Gastroesophageal sphincter (tissue), 4 donors: ENCODE measurements around the gene OR4N2. TPM values are rescaled to one million over a fixed set of nuclear protein-coding genes. Genes with fewer than 3 reads are reported as not detected.
"Not testable (repeated sequence)": the region's sequence is repeated elsewhere in the genome, so short reads cannot be mapped to it uniquely, and the experiment has no call there.

ENCODE experiments used
- ATAC-seq: fragments of 150-250 bp; one replicate; pipeline ENCODE4 v1.9.1; 2016; ENCODE audit warnings: mild to moderate bottlenecking, moderate library complexity
- H3K27ac ChIP-seq, 4 donors: fragments of 200-600 bp; sonication (generic) in 3 of 4; 1 replicate in 3 of 4; 2 replicates in 1 of 4; pipeline ENCODE4 v1.5.1; 2016 to 2019
- H3K27me3 ChIP-seq: fragments of 200-600 bp; sonication (generic); one replicate; pipeline ENCODE4 v1.5.1; 2019
- H3K36me3 ChIP-seq, 2 donors: fragments of 200-600 bp; sonication (generic); one replicate each; pipeline ENCODE4 v1.5.1; 2019; ENCODE audit warnings: control low read depth in 1 of 2
- H3K4me1 ChIP-seq, 3 donors: fragments of 200-600 bp; sonication (generic); 1 replicate in 2 of 3; 2 replicates in 1 of 3; pipeline ENCODE4 v1.5.1; 2016 to 2019; ENCODE audit warnings: control low read depth in 2 of 3
- H3K4me3 ChIP-seq, 2 donors: fragments of 200-600 bp; sonication (generic); one replicate each; pipeline ENCODE4 v1.5.1; 2019; ENCODE audit warnings: mild to moderate bottlenecking in 1 of 2, moderate library complexity in 1 of 2
- H3K9me3 ChIP-seq, 3 donors: fragments of 200-600 bp; sonication (generic); one replicate each; pipeline ENCODE4 v1.5.1; 2017 to 2019; ENCODE audit warnings: control low read depth in 2 of 3
- CTCF ChIP-seq, 4 experiments: fragments of 200-600 bp in 2 of 4; fragments of 450-650 bp in 2 of 4; sonication (generic) in 1 of 4; IDR thresholded peaks; one replicate each; pipeline ENCODE4 v1.5.1; 2017 to 2019; ENCODE audit warnings: antibody characterized with exemption in 4 of 4, mild to moderate bottlenecking in 2 of 4, moderate library complexity in 2 of 4
- EP300 ChIP-seq: sonication (generic); formaldehyde crosslinking; IDR thresholded peaks from one replicate; pipeline ENCODE4 v1.6.1; 2017; ENCODE audit warnings: antibody characterized with exemption, mild to moderate bottlenecking
- POLR2A ChIP-seq, 2 donors: fragments of 450-650 bp; IDR thresholded peaks; one replicate each; pipeline ENCODE4 v1.6.1; 2017; ENCODE audit warnings: antibody characterized with exemption in 2 of 2, mild to moderate bottlenecking in 2 of 2, moderate library complexity in 1 of 2
- POLR2AphosphoS5 ChIP-seq: sonication (generic); formaldehyde crosslinking; IDR thresholded peaks from one replicate; pipeline ENCODE4 v1.6.1; 2017; ENCODE audit warnings: antibody characterized with exemption
- WGBS, 2 donors: methylation state at CpG; one replicate each; pipeline ENCODE4 v1.1.5; 2018; ENCODE audit warnings: low coverage in 1 of 2; 5-methylcytosine and 5-hydroxymethylcytosine counted together
- total RNA-seq, 4 donors: library from RNA; depleted of rRNA; stranded (reverse); fragments of >200 nt; gene quantifications; one replicate each; pipeline ENCODE4 v1.1.0, GENCODE V29; 2016

Gene OR4N2
- total RNA-seq, 4 donors from 2014 or later: not detected

GRCh38 chr14:19799880-19800279 lies 3.7 kb upstream of the OR4N2 start:
- H3K27me3 ChIP-seq: no peaks in the 10 kb centered on the region
- H3K4me1 ChIP-seq: no peaks in the 10 kb centered on the region
- no peaks in the 10 kb centered on the region for H3K36me3 ChIP-seq
- WGBS, 2 donors: no CpG with 5 or more reads among the region's 5 CpGs
- H3K27ac ChIP-seq: no peak overlapping the region
- peaks cover 0 to 20% (median 0%) of the 10 kb centered on the region in 3 donors for H3K9me3 ChIP-seq
- TF ChIP-seq POLR2A (IDR thresholded peaks at IDR 0.05) (no peak), EP300 (no peak), POLR2AphosphoS5 (no peak), CTCF (IDR thresholded peaks at IDR 0.05) (no peak)
- ATAC-seq: no peak
- H3K4me3 ChIP-seq: no peak overlapping the region

GRCh38 chr14:19800282-19801117 lies 3.1 kb upstream of the OR4N2 start:
- Histone ChIP-seq H3K27me3 (no peaks in the 10 kb centered on the region), H3K9me3 (peaks cover 0 to 20% (median 0%) of the 10 kb centered on the region in 3 donors), H3K27ac (no peak overlapping the region), H3K4me3 (no peak overlapping the region), H3K36me3 (no peaks in the 10 kb centered on the region), H3K4me1 (no peaks in the 10 kb centered on the region)
- WGBS, 2 donors: 20 to 90% methylated on average over 1 to 2 of the region's 17 CpGs
- no peak for ATAC-seq
- TF ChIP-seq POLR2AphosphoS5: no peak
- no peak for TF ChIP-seq EP300
- no peak for TF ChIP-seq POLR2A (IDR thresholded peaks at IDR 0.05)
- no peak for TF ChIP-seq CTCF (IDR thresholded peaks at IDR 0.05)

- 61% methylated on average over 3 of the region's 13 CpGs; no CpG with 5 or more reads in 1 of the 2 donors for WGBS, 2 donors
- no peaks in the 10 kb centered on the region for H3K36me3 ChIP-seq
These were observed 2.5 kb upstream of the OR4N2 start for GRCh38 chr14:19801118-19801464.

GRCh38 chr14:19813171-19813920 lies 9.8 kb downstream of the OR4N2 start:
- 33 to 38% methylated on average over 2 to 4 of the region's 4 CpGs for WGBS, 2 donors
- H3K36me3 ChIP-seq: not testable (repeated sequence)

More at GRCh38 chr14:19801118-19801464, 2.5 kb upstream of the OR4N2 start:
- no peaks in the 10 kb centered on the region for H3K27me3 ChIP-seq
- no peaks in the 10 kb centered on the region for H3K4me1 ChIP-seq
- TF ChIP-seq POLR2AphosphoS5 (no peak), POLR2A (IDR thresholded peaks at IDR 0.05) (no peak), EP300 (no peak), CTCF (IDR thresholded peaks at IDR 0.05) (no peak)
- no peak overlapping the region for H3K27ac ChIP-seq
- ATAC-seq: no peak
- no peak overlapping the region for H3K4me3 ChIP-seq
- H3K9me3 ChIP-seq: peaks cover 0 to 20% (median 0%) of the 10 kb centered on the region in 3 donors

GRCh38 chr14:19819879-19820278 lies 16.3 kb downstream of the OR4N2 start:
- H3K27ac ChIP-seq, H3K4me3 ChIP-seq, H3K36me3 ChIP-seq, H3K4me1 ChIP-seq, H3K27me3 ChIP-seq, ATAC-seq: not testable (repeated sequence)
- 17 to 56% methylated on average over 1 of the region's 1 CpG for WGBS, 2 donors
- peaks cover 0 to 33% (median 0%) of the 10 kb centered on the region in 3 donors for H3K9me3 ChIP-seq

More at GRCh38 chr14:19813171-19813920, 9.8 kb downstream of the OR4N2 start:
- H3K4me3 ChIP-seq, H3K27me3 ChIP-seq, H3K27ac ChIP-seq, ATAC-seq, H3K4me1 ChIP-seq: not testable (repeated sequence)
- H3K9me3 ChIP-seq: peaks cover 0 to 24% (median 0%) of the 10 kb centered on the region in 3 donors

GRCh38 chr14:19821016-19821415 lies 17.4 kb downstream of the OR4N2 start:
- H3K27ac ChIP-seq, H3K36me3 ChIP-seq, H3K4me3 ChIP-seq, ATAC-seq, H3K4me1 ChIP-seq, H3K27me3 ChIP-seq: not testable (repeated sequence)
- peaks cover 0 to 33% (median 0%) of the 10 kb centered on the region in 3 donors for H3K9me3 ChIP-seq
- 47 to 65% methylated on average over 2 of the region's 6 CpGs for WGBS, 2 donors
